Ovary (tissue), 3 donors: ENCODE measurements around the gene SRSF3.

ENCODE experiments used
- CTCF ChIP-seq, 3 donors: fragments of 450-650 bp in 2 of 3; fragments of 200-600 bp in 1 of 3; IDR thresholded peaks; one replicate each; pipeline versions ENCODE4 v1.5.1 to v1.8.0; 2016 to 2022; ENCODE audit warnings: antibody characterized with exemption in 3 of 3, mild to moderate bottlenecking in 1 of 3
- EP300 ChIP-seq: sonication (generic); formaldehyde crosslinking; IDR thresholded peaks from one replicate; pipeline ENCODE4 v1.6.1; 2017; ENCODE audit warnings: antibody characterized with exemption
- POLR2A ChIP-seq: fragments of 450-650 bp; IDR thresholded peaks from one replicate; pipeline ENCODE4 v1.6.1; 2017; ENCODE audit warnings: antibody characterized with exemption, mild to moderate bottlenecking, moderate library complexity
- donor health status: DM: no; HTN: no; CAD: no.

GRCh38 chr6:36605143-36605542 lies 11.0 kb downstream of the SRSF3 start:
- no peak for TF ChIP-seq POLR2A
- TF ChIP-seq CTCF (IDR thresholded peaks at IDR 0.05): no peak
- no peak for TF ChIP-seq EP300
